Esophagus (tissue), 2 donors: ENCODE data around the gene HGS. TPM values are rescaled to one million over a fixed set of nuclear protein-coding genes. Genes with fewer than 3 reads are reported as not detected.
A peak's percentile ranks its signal among the peaks of the same experiment; 100 is the strongest.

ENCODE experiments used
- H3K27ac ChIP-seq, 2 donors: one replicate each; pipeline ENCODE4 v1.5.1; 2013; ENCODE audit warnings: low read depth in 2 of 2, mild to moderate bottlenecking in 2 of 2, inconsistent platforms in 1 of 2, low read length in 1 of 2, moderate library complexity in 1 of 2
- H3K27me3 ChIP-seq, 2 donors: one replicate each; pipeline ENCODE4 v1.6.1; 2013; ENCODE audit warnings: low read length in 2 of 2, control low read depth in 1 of 2, mild to moderate bottlenecking in 1 of 2; ENCODE audit not compliant: insufficient read depth in 2 of 2, control insufficient read depth in 1 of 2
- H3K36me3 ChIP-seq, 2 donors: one replicate each; pipeline ENCODE4 v1.6.1; 2013; ENCODE audit warnings: low read length in 1 of 2; ENCODE audit not compliant: control insufficient read depth in 2 of 2, insufficient read depth in 2 of 2
- H3K4me1 ChIP-seq, 2 donors: one replicate each; pipeline ENCODE4 v1.6.1; 2013; ENCODE audit warnings: low read length in 1 of 2; ENCODE audit not compliant: control insufficient read depth in 2 of 2, insufficient read depth in 2 of 2
- H3K4me3 ChIP-seq, 2 donors: one replicate each; pipeline ENCODE4 v1.5.1; 2013; ENCODE audit warnings: low read length in 2 of 2, mild to moderate bottlenecking in 2 of 2, low read depth in 1 of 2, moderate library complexity in 1 of 2
- H3K9me3 ChIP-seq, 2 donors: one replicate each; pipeline ENCODE4 v1.6.1; 2013; ENCODE audit warnings: mild to moderate bottlenecking in 2 of 2, low read depth in 1 of 2, low read length in 1 of 2, moderate library complexity in 1 of 2; ENCODE audit not compliant: control insufficient read depth in 2 of 2, insufficient read depth in 1 of 2
- WGBS, 2 donors: extraction: QIAGEN DNeasy Blood & Tissue Kit; methylation state at CpG; one replicate each; pipeline ENCODE4 v1.1.7; 2013; 5-methylcytosine and 5-hydroxymethylcytosine counted together
- polyA plus RNA-seq, 2 donors: library from polyadenylated mRNA; stranded (reverse); fragments of 200-250 nt; gene quantifications; one replicate each; pipeline ENCODE4 v1.2.3, GENCODE V29; 2013
- donor health status: healthy with polysubstance abuse.
- donor health status: Bipolar disorder and iron deficiency.

HGS gene
- polyA plus RNA-seq, 2 donors, result 83.6 to 131 TPM

- Histone ChIP-seq H3K36me3 (peaks cover 0 to 26% of the 10 kb centered on the region in 2 donors), H3K4me3 (no peak overlapping the region), H3K27ac (no peak overlapping the region), H3K27me3 (no peaks in the 10 kb centered on the region), H3K4me1 (peaks cover 9 to 15% of the 10 kb centered on the region in 2 donors), H3K9me3 (no peaks in the 10 kb centered on the region)
- WGBS, 2 donors, result 83 to 85% methylated on average over 25 of the region's 25 CpGs
Observed at GRCh38 chr17:81707725-81708646, 24.2 kb downstream of the HGS start.

- Histone ChIP-seq H3K36me3 (peaks cover 0 to 26% of the 10 kb centered on the region in 2 donors), H3K4me1 (peaks cover 9 to 22% of the 10 kb centered on the region in 2 donors), H3K27ac (no peak overlapping the region), H3K9me3 (no peaks in the 10 kb centered on the region), H3K27me3 (no peaks in the 10 kb centered on the region), H3K4me3 (no peak overlapping the region)
- WGBS, 2 donors, result 85 to 91% methylated on average over 17 of the region's 17 CpGs
Observed at GRCh38 chr17:81708739-81709185, 25.0 kb downstream of the HGS start.

GRCh38 chr17:81710514-81711308 is 26.9 kb downstream of the HGS start:
- Histone ChIP-seq H3K4me1 (peaks cover 13 to 23% of the 10 kb centered on the region in 2 donors), H3K27me3 (no peaks in the 10 kb centered on the region), H3K36me3 (peaks cover 0 to 27% of the 10 kb centered on the region in 2 donors), H3K4me3 (peak overlapping the region in 1 of 2 donors; percentile 56), H3K27ac (peak overlapping the region; percentile 21 to 79), H3K9me3 (no peaks in the 10 kb centered on the region)
- 10 to 16% methylated on average over 29 of the region's 29 CpGs for WGBS, 2 donors

GRCh38 chr17:81711814-81712467 is 28.1 kb downstream of the HGS start, which contains the start of gene SLC25A10:
TSS of gene SLC25A10 (plus strand) at chr17:81712284. CDS start at chr17:81712427, 143 bp downstream.
- no peaks in the 10 kb centered on the region for H3K9me3 ChIP-seq
- peak within 1 kb of the TSS; percentile 83 to 86 for H3K27ac ChIP-seq
- peaks cover 0 to 29% of the 10 kb centered on the region in 2 donors for H3K36me3 ChIP-seq
- peaks cover 13 to 23% of the 10 kb centered on the region in 2 donors for H3K4me1 ChIP-seq
- H3K27me3 ChIP-seq, result no peaks in the 10 kb centered on the region
- 1% methylated on average over 47 to 89 of the region's 89 CpGs for WGBS, 2 donors
- peak within 1 kb of the TSS; percentile 56 to 85 for H3K4me3 ChIP-seq

GRCh38 chr17:81712468-81713003 is 28.7 kb downstream of the HGS start:
- Histone ChIP-seq H3K27me3 (no peaks in the 10 kb centered on the region), H3K27ac (peak overlapping the region; percentile 17 to 65), H3K4me3 (peak overlapping the region; percentile 56 to 85), H3K4me1 (peaks cover 13 to 23% of the 10 kb centered on the region in 2 donors), H3K9me3 (no peaks in the 10 kb centered on the region), H3K36me3 (peaks cover 0 to 28% of the 10 kb centered on the region in 2 donors)
- 3 to 5% methylated on average over 19 to 41 of the region's 41 CpGs for WGBS, 2 donors

- Histone ChIP-seq H3K27ac (peak overlapping the region; percentile 29 to 65), H3K4me1 (peaks cover 13 to 23% of the 10 kb centered on the region in 2 donors), H3K4me3 (peak overlapping the region; percentile 56 to 85), H3K27me3 (no peaks in the 10 kb centered on the region), H3K36me3 (peaks cover 0 to 26% of the 10 kb centered on the region in 2 donors), H3K9me3 (no peaks in the 10 kb centered on the region)
- WGBS, 2 donors, result 25 to 26% methylated on average over 18 of the region's 18 CpGs
Observed at GRCh38 chr17:81713004-81713555, 29.3 kb downstream of the HGS start.

GRCh38 chr17:81713556-81714411 is 30.0 kb downstream of the HGS start:
- H3K27ac ChIP-seq, result peak overlapping the region; percentile 29 to 65
- no peaks in the 10 kb centered on the region for H3K9me3 ChIP-seq
- H3K4me1 ChIP-seq, result peaks cover 13 to 23% of the 10 kb centered on the region in 2 donors
- peak overlapping the region; percentile 56 to 85 for H3K4me3 ChIP-seq
- WGBS, 2 donors, result 53 to 58% methylated on average over 34 to 36 of the region's 36 CpGs
- H3K27me3 ChIP-seq, result no peaks in the 10 kb centered on the region
- H3K36me3 ChIP-seq, result peaks cover 0 to 26% of the 10 kb centered on the region in 2 donors

GRCh38 chr17:81714412-81715106 is 30.7 kb downstream of the HGS start:
- no peak overlapping the region for H3K4me3 ChIP-seq
- H3K36me3 ChIP-seq, result peaks cover 0 to 27% of the 10 kb centered on the region in 2 donors
- no peaks in the 10 kb centered on the region for H3K9me3 ChIP-seq
- H3K27ac ChIP-seq, result no peak overlapping the region
- peaks cover 13 to 23% of the 10 kb centered on the region in 2 donors for H3K4me1 ChIP-seq
- WGBS, 2 donors, result 92 to 94% methylated on average over 39 of the region's 39 CpGs
- H3K27me3 ChIP-seq, result no peaks in the 10 kb centered on the region
